Lower leg skin (tissue), 3 donors: Measurements from ENCODE around the gene H6PD.

Experiments
- POLR2A ChIP-seq, 2 donors: fragments of 450-650 bp; IDR thresholded peaks; one replicate each; pipeline ENCODE4 v1.6.1; 2016 to 2017; ENCODE audit warnings: antibody characterized with exemption in 2 of 2, mild to moderate bottlenecking in 1 of 2, moderate library complexity in 1 of 2
- TF ChIP-seq, protein P1 (sequence below), 3 donors: fragments of 450-650 bp; IDR thresholded peaks; one replicate each; pipeline ENCODE4 v1.5.1; 2016; ENCODE audit warnings: antibody characterized with exemption in 3 of 3, mild to moderate bottlenecking in 3 of 3, moderate library complexity in 2 of 3

DNA sequence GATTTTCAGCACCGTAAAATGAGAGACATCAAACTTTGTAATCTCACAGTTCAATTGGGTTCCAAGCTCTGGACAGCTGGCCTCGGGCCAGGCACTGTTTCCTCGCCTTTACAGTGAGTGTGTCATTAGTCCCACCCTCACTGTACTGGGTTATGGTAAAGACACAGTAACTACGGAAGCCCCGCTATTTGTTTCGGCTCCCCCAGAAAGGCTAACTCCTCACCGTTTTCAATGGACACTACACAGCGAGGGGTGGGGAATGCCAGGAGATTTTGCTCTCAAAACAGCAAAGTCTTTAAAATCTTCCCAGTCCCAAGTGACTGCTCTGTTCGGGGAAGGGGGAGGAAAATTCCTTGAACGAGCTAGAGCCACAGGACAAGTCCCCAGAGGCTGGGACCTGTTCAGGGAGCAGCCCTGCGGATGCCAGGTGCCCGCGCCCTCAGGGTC is 57.4 kb downstream of the H6PD start:
- TF ChIP-seq, protein P1, sequence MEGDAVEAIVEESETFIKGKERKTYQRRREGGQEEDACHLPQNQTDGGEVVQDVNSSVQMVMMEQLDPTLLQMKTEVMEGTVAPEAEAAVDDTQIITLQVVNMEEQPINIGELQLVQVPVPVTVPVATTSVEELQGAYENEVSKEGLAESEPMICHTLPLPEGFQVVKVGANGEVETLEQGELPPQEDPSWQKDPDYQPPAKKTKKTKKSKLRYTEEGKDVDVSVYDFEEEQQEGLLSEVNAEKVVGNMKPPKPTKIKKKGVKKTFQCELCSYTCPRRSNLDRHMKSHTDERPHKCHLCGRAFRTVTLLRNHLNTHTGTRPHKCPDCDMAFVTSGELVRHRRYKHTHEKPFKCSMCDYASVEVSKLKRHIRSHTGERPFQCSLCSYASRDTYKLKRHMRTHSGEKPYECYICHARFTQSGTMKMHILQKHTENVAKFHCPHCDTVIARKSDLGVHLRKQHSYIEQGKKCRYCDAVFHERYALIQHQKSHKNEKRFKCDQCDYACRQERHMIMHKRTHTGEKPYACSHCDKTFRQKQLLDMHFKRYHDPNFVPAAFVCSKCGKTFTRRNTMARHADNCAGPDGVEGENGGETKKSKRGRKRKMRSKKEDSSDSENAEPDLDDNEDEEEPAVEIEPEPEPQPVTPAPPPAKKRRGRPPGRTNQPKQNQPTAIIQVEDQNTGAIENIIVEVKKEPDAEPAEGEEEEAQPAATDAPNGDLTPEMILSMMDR (IDR thresholded peaks at IDR 0.05) = no peak
- no peak for TF ChIP-seq POLR2A (IDR thresholded peaks at IDR 0.05)
